Coronary artery (tissue), 2 donors: ENCODE results near the gene ERC1.

Experiments used
- DNase-seq: peaks from one replicate; pipeline ENCODE4 v3.0.0-alpha.2; 2017; ENCODE audit warnings: low spot score
- H3K27ac ChIP-seq, 2 donors: fragments of 200-600 bp; sonication (generic); one replicate each; pipeline ENCODE4 v1.5.1; 2016 to 2019
- H3K4me3 ChIP-seq: fragments of 200-600 bp; sonication (generic); 2 replicates; pipeline ENCODE4 v1.5.1; 2016; ENCODE audit warnings: mild to moderate bottlenecking, moderate library complexity
- CTCF ChIP-seq: fragments of 200-600 bp; sonication (generic); IDR thresholded peaks from one replicate; pipeline ENCODE4 v1.5.1; 2019; ENCODE audit warnings: antibody characterized with exemption

ERC1 gene

GRCh38 chr12:1256991-1257390, 266.0 kb downstream of the ERC1 start:
- DNase-seq: no peak
- Histone ChIP-seq H3K27ac (no peak overlapping the region), H3K4me3 (no peak overlapping the region)
- no peak for TF ChIP-seq CTCF

- TF ChIP-seq CTCF: no peak
- Histone ChIP-seq H3K4me3 (no peak overlapping the region), H3K27ac (no peak overlapping the region)
- DNase-seq: no peak
These were observed 271.0 kb downstream of the ERC1 start for GRCh38 chr12:1262011-1262410.

GRCh38 chr12:1267243-1267642, 276.2 kb downstream of the ERC1 start:
- TF ChIP-seq CTCF: no peak
- no peak overlapping the region for H3K27ac ChIP-seq
- no peak overlapping the region for H3K4me3 ChIP-seq
- no peak for DNase-seq

- no peak for TF ChIP-seq CTCF
- no peak for DNase-seq
- no peak overlapping the region for H3K27ac ChIP-seq
- no peak overlapping the region for H3K4me3 ChIP-seq
These were observed 281.1 kb downstream of the ERC1 start for GRCh38 chr12:1272142-1272541.

GRCh38 chr12:1273051-1273450, 282.0 kb downstream of the ERC1 start:
- DNase-seq: no peak
- TF ChIP-seq CTCF: no peak
- Histone ChIP-seq H3K27ac (no peak overlapping the region), H3K4me3 (no peak overlapping the region)

GRCh38 chr12:1277905-1278304, 286.9 kb downstream of the ERC1 start:
- TF ChIP-seq CTCF: no peak
- Histone ChIP-seq H3K4me3 (no peak overlapping the region), H3K27ac (no peak overlapping the region)
- no peak for DNase-seq

GRCh38 chr12:1279050-1279449, 288.0 kb downstream of the ERC1 start:
- no peak for TF ChIP-seq CTCF
- H3K27ac ChIP-seq: no peak overlapping the region
- DNase-seq: no peak
- H3K4me3 ChIP-seq: no peak overlapping the region
